ENCODE results near the gene XXYLT1. TPM values are rescaled to one million over a fixed set of nuclear protein-coding genes. Genes with fewer than 3 reads are reported as not detected.

XXYLT1 gene
- total RNA-seq, 1 donor from 2014 or later: 7.6 TPM

DNA sequence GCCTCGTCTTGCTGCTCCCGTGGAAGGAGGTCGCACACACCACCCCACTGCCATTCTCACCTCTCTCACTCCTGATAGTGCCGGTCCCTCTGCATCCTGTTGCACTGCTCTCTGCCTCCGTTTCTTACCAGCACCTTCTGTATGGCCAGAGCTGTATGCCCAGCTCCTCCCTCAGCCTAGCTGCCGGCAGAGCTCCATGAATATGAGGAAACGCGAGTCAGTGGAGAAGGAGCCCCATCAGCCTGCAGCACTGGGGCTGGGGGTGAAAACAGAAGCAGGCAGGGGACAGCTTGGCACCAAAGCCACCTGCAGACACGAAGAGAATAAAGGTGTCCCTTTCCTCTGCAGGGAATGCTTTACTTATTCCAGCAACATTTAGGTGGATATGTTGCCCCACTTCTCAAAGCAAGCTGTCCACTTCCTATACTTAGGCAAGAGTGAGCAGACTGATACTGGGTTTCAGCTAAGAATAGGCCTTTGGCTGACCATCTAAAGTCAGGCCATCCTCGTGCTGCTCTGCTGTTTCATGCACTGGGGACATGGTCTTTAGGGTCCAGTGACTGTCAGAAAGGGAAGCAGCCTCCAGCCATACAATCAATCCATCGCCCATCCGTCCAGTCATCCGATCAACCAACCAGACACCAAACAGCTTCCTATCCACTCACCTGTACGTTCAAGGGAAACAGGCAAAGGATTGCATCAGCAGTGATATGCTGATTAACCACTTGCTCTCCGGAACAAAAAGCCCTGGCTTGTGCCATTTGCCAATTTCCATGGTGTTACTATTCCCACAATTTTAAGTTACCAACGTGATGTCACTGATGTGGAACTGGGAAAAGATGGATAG, 222.7 kb downstream of the XXYLT1 start:
- CTCF ChIA-PET: interaction anchor here (0.5 kb wide), 1 partner anchor 72 kb away, joined by 3 read pairs; no protein-coding TSS in a partner anchor

DNA sequence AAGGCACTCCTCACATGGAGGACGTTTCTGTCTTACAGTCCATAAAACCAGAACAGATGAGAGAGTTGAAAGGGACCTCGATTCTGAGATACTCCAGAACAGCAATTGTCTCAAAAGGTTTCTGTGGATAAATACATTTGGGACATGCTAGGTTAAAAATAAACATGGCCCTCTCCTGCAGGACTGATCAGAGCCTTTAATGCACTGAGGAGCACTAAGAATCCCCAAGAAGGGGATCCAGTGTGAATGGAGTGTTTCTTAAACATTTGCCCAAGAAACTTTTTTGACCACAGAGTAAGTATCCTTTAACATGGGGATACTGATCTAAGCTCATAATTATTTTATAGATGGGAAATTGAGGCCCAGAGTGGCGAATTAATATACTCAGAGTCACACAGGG, 223.4 kb downstream of the XXYLT1 start:
- no peak for ATAC-seq (ENCODE audit: low read depth)
- no peaks in the 10 kb centered on the region for H3K27me3 Mint-ChIP-seq
- H3K4me1 Mint-ChIP-seq: no peaks in the 10 kb centered on the region
- no peak overlapping the region for H3K4me3 Mint-ChIP-seq
- DNase-seq: no peak
- POLR2A ChIA-PET: no interaction called here
- H3K9me3 Mint-ChIP-seq: no peaks in the 10 kb centered on the region
- TF ChIP-seq, protein P1, sequence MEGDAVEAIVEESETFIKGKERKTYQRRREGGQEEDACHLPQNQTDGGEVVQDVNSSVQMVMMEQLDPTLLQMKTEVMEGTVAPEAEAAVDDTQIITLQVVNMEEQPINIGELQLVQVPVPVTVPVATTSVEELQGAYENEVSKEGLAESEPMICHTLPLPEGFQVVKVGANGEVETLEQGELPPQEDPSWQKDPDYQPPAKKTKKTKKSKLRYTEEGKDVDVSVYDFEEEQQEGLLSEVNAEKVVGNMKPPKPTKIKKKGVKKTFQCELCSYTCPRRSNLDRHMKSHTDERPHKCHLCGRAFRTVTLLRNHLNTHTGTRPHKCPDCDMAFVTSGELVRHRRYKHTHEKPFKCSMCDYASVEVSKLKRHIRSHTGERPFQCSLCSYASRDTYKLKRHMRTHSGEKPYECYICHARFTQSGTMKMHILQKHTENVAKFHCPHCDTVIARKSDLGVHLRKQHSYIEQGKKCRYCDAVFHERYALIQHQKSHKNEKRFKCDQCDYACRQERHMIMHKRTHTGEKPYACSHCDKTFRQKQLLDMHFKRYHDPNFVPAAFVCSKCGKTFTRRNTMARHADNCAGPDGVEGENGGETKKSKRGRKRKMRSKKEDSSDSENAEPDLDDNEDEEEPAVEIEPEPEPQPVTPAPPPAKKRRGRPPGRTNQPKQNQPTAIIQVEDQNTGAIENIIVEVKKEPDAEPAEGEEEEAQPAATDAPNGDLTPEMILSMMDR (IDR thresholded peaks at IDR 0.05): no peak
- H3K27ac Mint-ChIP-seq: no peak overlapping the region
- intact Hi-C loops (cut with micrococcal nuclease): no loop called here
- no peaks in the 10 kb centered on the region for H3K36me3 Mint-ChIP-seq (ENCODE audit: low read depth)
- CTCF ChIA-PET: interaction anchor here (0.5 kb wide), 1 partner anchor 72 kb away, joined by 3 read pairs; no protein-coding TSS in a partner anchor

More for the DNA sequence above, 222.7 kb downstream of the XXYLT1 start:
- no peak overlapping the region for H3K4me3 Mint-ChIP-seq
- TF ChIP-seq, protein P1 (IDR thresholded peaks at IDR 0.05): no peak
- POLR2A ChIA-PET: interaction anchor here (0.6 kb wide), 1 partner anchor 594 kb away, joined by 4 read pairs; no protein-coding TSS in a partner anchor
- H3K27me3 Mint-ChIP-seq: no peaks in the 10 kb centered on the region
- H3K9me3 Mint-ChIP-seq: no peaks in the 10 kb centered on the region
- ATAC-seq (ENCODE audit: low read depth): no peak
- no peaks in the 10 kb centered on the region for H3K36me3 Mint-ChIP-seq (ENCODE audit: low read depth)
- DNase-seq: no peak
- H3K4me1 Mint-ChIP-seq: no peaks in the 10 kb centered on the region
- no peak overlapping the region for H3K27ac Mint-ChIP-seq
- intact Hi-C loops (cut with micrococcal nuclease): no loop called here

DNA sequence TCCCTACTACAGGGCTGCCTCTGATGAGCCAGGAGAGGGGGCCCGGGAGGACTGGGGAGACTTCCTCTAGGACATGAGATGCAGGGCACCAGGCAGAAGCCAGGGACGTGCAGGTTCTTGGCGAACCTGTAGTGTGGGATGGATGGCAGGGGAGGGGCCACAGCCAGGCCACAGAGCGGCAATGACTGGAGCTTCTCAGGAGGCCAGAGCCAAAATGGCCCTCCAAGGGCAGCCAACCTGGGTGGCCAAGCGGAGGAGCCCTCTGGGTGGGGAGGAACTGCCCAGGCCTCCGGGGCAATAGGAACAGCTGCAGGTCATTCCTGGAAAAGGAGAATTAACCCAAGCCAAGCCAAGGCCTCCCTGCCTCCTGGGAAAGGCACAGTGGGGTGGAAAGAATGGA, 224.5 kb downstream of the XXYLT1 start:
- ATAC-seq (ENCODE audit: low read depth) (no peak), DNase-seq (no peak)
- POLR2A ChIA-PET: no interaction called here
- Mint-ChIP-seq H3K4me1 (no peaks in the 10 kb centered on the region), H3K4me3 (no peak overlapping the region), H3K36me3 (ENCODE audit: low read depth) (no peaks in the 10 kb centered on the region), H3K27me3 (no peaks in the 10 kb centered on the region), H3K27ac (no peak overlapping the region), H3K9me3 (no peaks in the 10 kb centered on the region)
- TF ChIP-seq, protein P1 (IDR thresholded peaks at IDR 0.05): no peak
- intact Hi-C loops (cut with micrococcal nuclease): no loop called here
- CTCF ChIA-PET: no interaction called here

DNA sequence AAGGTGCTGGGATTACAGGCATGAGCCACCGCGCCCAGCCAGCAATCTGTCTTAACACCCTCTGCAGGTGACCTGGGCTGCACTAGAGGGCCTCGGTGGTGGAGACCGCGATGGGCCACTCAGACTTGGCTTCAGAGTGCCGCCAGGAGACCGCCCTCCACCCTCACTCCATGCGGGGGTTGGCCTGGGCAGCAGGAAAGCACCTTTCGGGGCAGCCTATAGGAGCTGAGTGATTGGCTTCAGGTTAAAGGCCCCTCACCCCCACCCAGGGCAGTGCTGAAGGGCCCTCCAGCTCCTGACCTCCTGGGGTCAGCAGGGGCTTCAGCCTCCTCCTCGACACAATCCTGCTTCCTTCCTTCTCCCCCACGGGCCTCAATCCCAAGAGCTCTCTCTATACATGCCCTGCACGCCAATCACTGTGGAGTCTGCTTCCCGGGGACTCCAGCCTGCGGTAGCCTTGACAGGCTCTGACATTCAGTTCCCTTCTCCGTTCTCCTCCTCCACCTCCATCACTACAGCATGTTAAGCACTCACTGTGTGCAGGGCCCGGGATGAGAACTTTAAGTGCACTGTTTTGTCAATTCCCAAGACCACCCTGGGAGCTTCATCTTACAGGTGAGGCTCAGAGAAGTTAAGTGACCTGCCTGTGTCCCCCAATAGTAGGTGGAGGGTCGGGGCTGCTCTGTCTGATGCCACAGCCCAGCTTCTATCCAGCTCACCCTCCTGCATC, 225.3 kb downstream of the XXYLT1 start:
- Mint-ChIP-seq H3K4me3 (no peak overlapping the region), H3K9me3 (no peaks in the 10 kb centered on the region), H3K36me3 (ENCODE audit: low read depth) (no peaks in the 10 kb centered on the region), H3K4me1 (no peaks in the 10 kb centered on the region), H3K27me3 (no peaks in the 10 kb centered on the region), H3K27ac (no peak overlapping the region)
- DNase-seq (no peak), ATAC-seq (ENCODE audit: low read depth) (no peak)
- intact Hi-C loops (cut with micrococcal nuclease): no loop called here
- ChIA-PET POLR2A (no interaction called here), CTCF (no interaction called here)
- TF ChIP-seq, protein P1 (IDR thresholded peaks at IDR 0.05): no peak

DNA sequence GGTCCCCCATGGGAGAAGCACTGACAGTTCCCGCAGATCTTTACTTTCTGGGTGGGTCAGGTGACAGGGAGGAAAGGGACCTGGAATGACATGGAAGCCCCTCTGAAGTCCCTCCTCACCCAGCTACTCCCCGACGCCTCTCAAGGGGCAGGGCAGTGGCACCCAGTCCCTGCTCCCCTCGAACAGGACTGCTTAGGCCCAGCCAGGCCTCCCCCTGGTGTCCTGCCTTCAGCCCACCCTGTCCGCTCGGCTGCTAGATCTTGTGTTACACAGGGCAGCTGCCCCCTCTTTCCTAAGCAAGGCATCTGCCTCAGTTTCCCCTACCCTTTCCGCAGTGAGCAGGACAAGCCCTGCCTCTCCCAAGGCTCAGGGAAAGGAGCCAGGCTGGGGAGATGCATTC, 226.5 kb downstream of the XXYLT1 start:
- ATAC-seq (ENCODE audit: low read depth): no peak
- DNase-seq: no peak
- TF ChIP-seq, protein P1 (IDR thresholded peaks at IDR 0.05): no peak
- intact Hi-C loops (cut with micrococcal nuclease): no loop called here
- CTCF ChIA-PET: no interaction called here
- no peak overlapping the region for H3K4me3 Mint-ChIP-seq
- H3K4me1 Mint-ChIP-seq: peaks cover 9% of the 10 kb centered on the region
- H3K27me3 Mint-ChIP-seq: no peaks in the 10 kb centered on the region
- POLR2A ChIA-PET: no interaction called here
- no peaks in the 10 kb centered on the region for H3K36me3 Mint-ChIP-seq (ENCODE audit: low read depth)
- H3K9me3 Mint-ChIP-seq: no peaks in the 10 kb centered on the region
- no peak overlapping the region for H3K27ac Mint-ChIP-seq

Data from activated B cell treated with CpG ODN at 0.5 μM for 24 hours (primary cell).